ENCODE data around the gene RCSD1.

RCSD1 gene

GRCh38 chr1:167633258-167633944 is 3.4 kb downstream of the RCSD1 start:
- peaks cover 12% of the 10 kb centered on the region for H3K4me1 ChIP-seq (ENCODE audit: control insufficient read depth, insufficient read depth, low read length)
- peaks cover 82% of the 10 kb centered on the region for H3K27me3 ChIP-seq (ENCODE audit: control insufficient read depth, insufficient read depth, low read length)
- no peak overlapping the region for H3K4me3 ChIP-seq (ENCODE audit: low read depth, low read length)
- H3K36me3 ChIP-seq (ENCODE audit: control insufficient read depth, insufficient read depth, low read length): no peaks in the 10 kb centered on the region
- H3K9ac ChIP-seq (ENCODE audit: low read depth, low read length): no peak overlapping the region
- H3K9me3 ChIP-seq (ENCODE audit: control insufficient read depth, insufficient read depth, low read length): no peaks in the 10 kb centered on the region

- no peaks in the 10 kb centered on the region for H3K36me3 ChIP-seq (ENCODE audit: control insufficient read depth, insufficient read depth, low read length)
These were observed 4.4 kb downstream of the RCSD1 start for GRCh38 chr1:167634435-167634834.

GRCh38 chr1:167635156-167635648 is 5.2 kb downstream of the RCSD1 start:
- Histone ChIP-seq H3K4me1 (ENCODE audit: control insufficient read depth, insufficient read depth, low read length) (peaks cover 12% of the 10 kb centered on the region), H3K9ac (ENCODE audit: low read depth, low read length) (no peak overlapping the region), H3K4me3 (ENCODE audit: low read depth, low read length) (peak overlapping the region; percentile 2), H3K27me3 (ENCODE audit: control insufficient read depth, insufficient read depth, low read length) (peaks cover 67% of the 10 kb centered on the region), H3K36me3 (ENCODE audit: control insufficient read depth, insufficient read depth, low read length) (no peaks in the 10 kb centered on the region), H3K9me3 (ENCODE audit: control insufficient read depth, insufficient read depth, low read length) (no peaks in the 10 kb centered on the region)

More at GRCh38 chr1:167634435-167634834, 4.4 kb downstream of the RCSD1 start:
- H3K4me1 ChIP-seq (ENCODE audit: control insufficient read depth, insufficient read depth, low read length): peaks cover 12% of the 10 kb centered on the region
- H3K4me3 ChIP-seq (ENCODE audit: low read depth, low read length): no peak overlapping the region
- no peaks in the 10 kb centered on the region for H3K9me3 ChIP-seq (ENCODE audit: control insufficient read depth, insufficient read depth, low read length)
- peaks cover 72% of the 10 kb centered on the region for H3K27me3 ChIP-seq (ENCODE audit: control insufficient read depth, insufficient read depth, low read length)
- no peak overlapping the region for H3K9ac ChIP-seq (ENCODE audit: low read depth, low read length)

GRCh38 chr1:167635941-167636340 is 5.9 kb downstream of the RCSD1 start:
- peaks cover 9% of the 10 kb centered on the region for H3K4me1 ChIP-seq (ENCODE audit: control insufficient read depth, insufficient read depth, low read length)
- H3K36me3 ChIP-seq (ENCODE audit: control insufficient read depth, insufficient read depth, low read length): no peaks in the 10 kb centered on the region
- no peaks in the 10 kb centered on the region for H3K9me3 ChIP-seq (ENCODE audit: control insufficient read depth, insufficient read depth, low read length)
- no peak overlapping the region for H3K9ac ChIP-seq (ENCODE audit: low read depth, low read length)
- H3K27me3 ChIP-seq (ENCODE audit: control insufficient read depth, insufficient read depth, low read length): peaks cover 59% of the 10 kb centered on the region
- H3K4me3 ChIP-seq (ENCODE audit: low read depth, low read length): no peak overlapping the region

GRCh38 chr1:167638064-167638463 is 8.0 kb downstream of the RCSD1 start:
- H3K9me3 ChIP-seq (ENCODE audit: control insufficient read depth, insufficient read depth, low read length): no peaks in the 10 kb centered on the region
- peaks cover 40% of the 10 kb centered on the region for H3K27me3 ChIP-seq (ENCODE audit: control insufficient read depth, insufficient read depth, low read length)
- no peak overlapping the region for H3K4me3 ChIP-seq (ENCODE audit: low read depth, low read length)
- H3K4me1 ChIP-seq (ENCODE audit: control insufficient read depth, insufficient read depth, low read length): peaks cover 3% of the 10 kb centered on the region
- no peak overlapping the region for H3K9ac ChIP-seq (ENCODE audit: low read depth, low read length)
- no peaks in the 10 kb centered on the region for H3K36me3 ChIP-seq (ENCODE audit: control insufficient read depth, insufficient read depth, low read length)

- no peak overlapping the region for H3K9ac ChIP-seq (ENCODE audit: low read depth, low read length)
- no peaks in the 10 kb centered on the region for H3K9me3 ChIP-seq (ENCODE audit: control insufficient read depth, insufficient read depth, low read length)
- H3K27me3 ChIP-seq (ENCODE audit: control insufficient read depth, insufficient read depth, low read length): peaks cover 20% of the 10 kb centered on the region
- no peak overlapping the region for H3K4me3 ChIP-seq (ENCODE audit: low read depth, low read length)
- peaks cover 3% of the 10 kb centered on the region for H3K4me1 ChIP-seq (ENCODE audit: control insufficient read depth, insufficient read depth, low read length)
- H3K36me3 ChIP-seq (ENCODE audit: control insufficient read depth, insufficient read depth, low read length): no peaks in the 10 kb centered on the region
These were observed 10.0 kb downstream of the RCSD1 start for GRCh38 chr1:167640051-167640450.

- H3K9me3 ChIP-seq (ENCODE audit: control insufficient read depth, insufficient read depth, low read length): no peaks in the 10 kb centered on the region
- H3K9ac ChIP-seq (ENCODE audit: low read depth, low read length): no peak overlapping the region
- peaks cover 3% of the 10 kb centered on the region for H3K27me3 ChIP-seq (ENCODE audit: control insufficient read depth, insufficient read depth, low read length)
- no peaks in the 10 kb centered on the region for H3K36me3 ChIP-seq (ENCODE audit: control insufficient read depth, insufficient read depth, low read length)
- no peaks in the 10 kb centered on the region for H3K4me1 ChIP-seq (ENCODE audit: control insufficient read depth, insufficient read depth, low read length)
- H3K4me3 ChIP-seq (ENCODE audit: low read depth, low read length): no peak overlapping the region
These were observed 11.9 kb downstream of the RCSD1 start for GRCh38 chr1:167641786-167642500.

GRCh38 chr1:167642501-167642826 is 12.4 kb downstream of the RCSD1 start:
- H3K36me3 ChIP-seq (ENCODE audit: control insufficient read depth, insufficient read depth, low read length): no peaks in the 10 kb centered on the region

GRCh38 chr1:167643441-167643840 is 13.4 kb downstream of the RCSD1 start:
- Histone ChIP-seq H3K4me1 (ENCODE audit: control insufficient read depth, insufficient read depth, low read length) (no peaks in the 10 kb centered on the region), H3K27me3 (ENCODE audit: control insufficient read depth, insufficient read depth, low read length) (no peaks in the 10 kb centered on the region), H3K9me3 (ENCODE audit: control insufficient read depth, insufficient read depth, low read length) (no peaks in the 10 kb centered on the region), H3K36me3 (ENCODE audit: control insufficient read depth, insufficient read depth, low read length) (no peaks in the 10 kb centered on the region), H3K4me3 (ENCODE audit: low read depth, low read length) (no peak overlapping the region), H3K9ac (ENCODE audit: low read depth, low read length) (no peak overlapping the region)

More at GRCh38 chr1:167642501-167642826, 12.4 kb downstream of the RCSD1 start:
- H3K4me3 ChIP-seq (ENCODE audit: low read depth, low read length): no peak overlapping the region
- no peaks in the 10 kb centered on the region for H3K9me3 ChIP-seq (ENCODE audit: control insufficient read depth, insufficient read depth, low read length)
- no peak overlapping the region for H3K9ac ChIP-seq (ENCODE audit: low read depth, low read length)
- H3K4me1 ChIP-seq (ENCODE audit: control insufficient read depth, insufficient read depth, low read length): no peaks in the 10 kb centered on the region
- H3K27me3 ChIP-seq (ENCODE audit: control insufficient read depth, insufficient read depth, low read length): no peaks in the 10 kb centered on the region

- Histone ChIP-seq H3K4me3 (ENCODE audit: low read depth, low read length) (no peak overlapping the region), H3K27me3 (ENCODE audit: control insufficient read depth, insufficient read depth, low read length) (no peaks in the 10 kb centered on the region), H3K9me3 (ENCODE audit: control insufficient read depth, insufficient read depth, low read length) (no peaks in the 10 kb centered on the region), H3K36me3 (ENCODE audit: control insufficient read depth, insufficient read depth, low read length) (no peaks in the 10 kb centered on the region), H3K9ac (ENCODE audit: low read depth, low read length) (no peak overlapping the region), H3K4me1 (ENCODE audit: control insufficient read depth, insufficient read depth, low read length) (no peaks in the 10 kb centered on the region)
These were observed 14.5 kb downstream of the RCSD1 start for GRCh38 chr1:167644551-167644950.

GRCh38 chr1:167645140-167645541 is 15.1 kb downstream of the RCSD1 start:
- no peaks in the 10 kb centered on the region for H3K4me1 ChIP-seq (ENCODE audit: control insufficient read depth, insufficient read depth, low read length)
- no peak overlapping the region for H3K9ac ChIP-seq (ENCODE audit: low read depth, low read length)
- no peaks in the 10 kb centered on the region for H3K9me3 ChIP-seq (ENCODE audit: control insufficient read depth, insufficient read depth, low read length)
- no peaks in the 10 kb centered on the region for H3K36me3 ChIP-seq (ENCODE audit: control insufficient read depth, insufficient read depth, low read length)
- H3K27me3 ChIP-seq (ENCODE audit: control insufficient read depth, insufficient read depth, low read length): no peaks in the 10 kb centered on the region
- H3K4me3 ChIP-seq (ENCODE audit: low read depth, low read length): no peak overlapping the region
